GM23338 (cell line): ENCODE measurements around the gene UBAC2. TPM values are rescaled to one million over a fixed set of nuclear protein-coding genes. Genes with fewer than 3 reads are reported as not detected.

ENCODE experiments used
- CREB1 ChIP-seq: fragments of 250-450 bp; sonication (Bioruptor Pico); IDR thresholded peaks from 2 replicates; pipeline ENCODE4 v1.5.0; 2020; ENCODE audit warnings: low read depth, mild to moderate bottlenecking, moderate library complexity
- CTCF ChIP-seq, 2 experiments: fragments of 200-600 bp in 1 of 2; sonication (generic) in 1 of 2; conservative IDR thresholded peaks; 2 replicates each; pipeline versions ENCODE4 v1.5.1 to v1.6.1; 2016 to 2017; ENCODE audit warnings: antibody characterized with exemption in 2 of 2, low read depth in 2 of 2, mild to moderate bottlenecking in 2 of 2, moderate library complexity in 1 of 2
- ETS1 ChIP-seq: IDR thresholded peaks from 2 replicates; pipeline ENCODE4 v1.6.1; 2016; ENCODE audit warnings: antibody characterized with exemption
- EZH2 ChIP-seq: fragments of 200-600 bp; sonication (generic); IDR thresholded peaks from one replicate; pipeline ENCODE4 v1.8.0; 2017; ENCODE audit warnings: antibody characterized with exemption, mild to moderate bottlenecking, low read depth; ENCODE audit not compliant: unreplicated experiment
- NANOG ChIP-seq: IDR thresholded peaks from 2 replicates; pipeline ENCODE4 v1.6.1; 2016; ENCODE audit warnings: antibody characterized with exemption, borderline replicate concordance
- REST ChIP-seq: IDR thresholded peaks from one replicate; pipeline ENCODE4 v1.6.1; 2018; ENCODE audit warnings: antibody characterized with exemption; ENCODE audit not compliant: unreplicated experiment
- ZNF462 ChIP-seq: fragments of 250-450 bp; sonication (Bioruptor Pico); IDR thresholded peaks from 2 replicates; pipeline ENCODE4 v1.5.0; 2020; ENCODE audit warnings: mild to moderate bottlenecking, moderate library complexity
- polyA plus RNA-seq: library from polyadenylated mRNA; unstranded; fragments of >200 nt; fragmentation: Nextera tagmentation; extraction: Ambion mirVana; gene quantifications from 2 replicates; pipeline ENCODE4 v1.2.1, GENCODE V29; 2016
- total RNA-seq: library from RNA; depleted of rRNA; stranded (reverse); fragments of >200 nt; shearing (Covaris generic); gene quantifications from 2 replicates; pipeline ENCODE4 v1.2.3, GENCODE V29; 2014

UBAC2 gene
- total and polyA plus RNA-seq, 2 experiments from 2014 or later = 37.9 to 76.9 TPM

GRCh38 chr13:99268822-99269221 is 68.2 kb downstream of the UBAC2 start (continued):
- TF ChIP-seq ZNF462 = no peak
- no peak for TF ChIP-seq CTCF (conservative IDR thresholded peaks at IDR 0.05; ENCODE audit: low read depth in 2 of 2)
- TF ChIP-seq EZH2 = no peak
- no peak for TF ChIP-seq REST
- no peak for TF ChIP-seq ETS1
- no peak for TF ChIP-seq CREB1 (CRISPR knock-in tag)
- no peak for TF ChIP-seq NANOG
